ENCODE data around the gene KCNA1. TPM values are rescaled to one million over a fixed set of nuclear protein-coding genes. Genes with fewer than 3 reads are reported as not detected.
A peak's percentile ranks its signal among the peaks of the same experiment; 100 is the strongest.

KCNA1 gene
- total RNA-seq = not detected
- polyA plus RNA-seq (2013, experiment 1 of 2) = 0.25 TPM
- polyA plus RNA-seq (2013, experiment 2 of 2) = 0.08 TPM
- long read RNA-seq, experiment 1 = 0 reads
- long read RNA-seq, experiment 2 = 0 reads
- long read RNA-seq, experiment 3 = 0 reads
- long read RNA-seq, experiment 4 = 0 reads

DNA sequence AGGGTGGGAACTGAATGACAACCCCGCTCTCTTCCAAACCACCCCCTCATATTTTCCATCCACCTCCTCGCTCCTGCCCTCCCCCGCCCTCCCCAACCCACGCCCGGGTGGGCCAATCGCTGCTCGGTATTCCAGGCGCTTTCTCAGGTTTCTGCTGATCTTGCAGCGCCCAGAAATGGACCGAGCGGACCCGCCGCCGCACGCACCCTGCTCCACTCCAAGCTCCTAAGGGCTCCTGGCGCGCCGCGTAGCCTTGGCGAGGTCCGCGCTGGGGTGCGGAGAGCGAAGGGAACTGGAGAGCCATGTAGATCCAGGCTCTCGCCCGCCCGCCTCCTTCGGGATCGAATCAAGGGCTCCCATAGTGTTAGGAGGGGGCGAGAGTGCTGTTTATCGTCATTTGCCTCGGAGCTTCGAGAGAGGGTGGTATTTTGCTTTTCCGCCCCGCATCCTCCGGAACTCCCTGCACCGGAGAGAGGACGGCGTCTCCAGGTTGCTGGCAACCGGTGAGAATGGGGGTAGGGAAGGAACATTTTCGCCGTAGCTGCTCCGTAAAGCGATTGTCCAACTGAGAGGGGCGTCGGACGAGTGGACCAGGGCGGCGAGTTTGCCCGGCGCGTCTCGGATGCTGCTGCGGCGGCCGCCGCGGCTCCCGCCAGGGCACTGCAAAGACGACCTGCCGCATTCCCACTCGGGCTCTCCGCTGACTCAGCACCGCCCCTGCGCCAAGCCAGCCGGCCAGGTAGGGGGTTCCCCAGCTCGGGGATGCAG, at the start of gene KCNA1:
Gene KCNA1 (plus strand): TSS at position 172 of the 768 bp plus-strand sequence. CDS start 1,474 bp downstream, outside the sequence.
- peaks cover 5% of the 10 kb centered on the region for H3K4me1 ChIP-seq (ENCODE audit: control insufficient read depth, insufficient read depth, low read length)
- no peak within 1 kb of the TSS for H3K9ac ChIP-seq (ENCODE audit: extremely low read depth, low read length, poor library complexity, severe bottlenecking)
- H3K36me3 ChIP-seq (ENCODE audit: control insufficient read depth, insufficient read depth, low read length) = no peaks in the 10 kb centered on the region
- H3K36me3 Mint-ChIP-seq (ENCODE audit: low read depth) = peaks cover 4% of the 10 kb centered on the region
- H3K4me3 ChIP-seq (ENCODE audit: low read length) = peak within 1 kb of the TSS; percentile 61
- peaks cover 10% of the 10 kb centered on the region for H3K27me3 Mint-ChIP-seq (ENCODE audit: insufficient read depth)
- H3K4me1 Mint-ChIP-seq = peaks cover 15% of the 10 kb centered on the region
- TF ChIP-seq, protein P1, sequence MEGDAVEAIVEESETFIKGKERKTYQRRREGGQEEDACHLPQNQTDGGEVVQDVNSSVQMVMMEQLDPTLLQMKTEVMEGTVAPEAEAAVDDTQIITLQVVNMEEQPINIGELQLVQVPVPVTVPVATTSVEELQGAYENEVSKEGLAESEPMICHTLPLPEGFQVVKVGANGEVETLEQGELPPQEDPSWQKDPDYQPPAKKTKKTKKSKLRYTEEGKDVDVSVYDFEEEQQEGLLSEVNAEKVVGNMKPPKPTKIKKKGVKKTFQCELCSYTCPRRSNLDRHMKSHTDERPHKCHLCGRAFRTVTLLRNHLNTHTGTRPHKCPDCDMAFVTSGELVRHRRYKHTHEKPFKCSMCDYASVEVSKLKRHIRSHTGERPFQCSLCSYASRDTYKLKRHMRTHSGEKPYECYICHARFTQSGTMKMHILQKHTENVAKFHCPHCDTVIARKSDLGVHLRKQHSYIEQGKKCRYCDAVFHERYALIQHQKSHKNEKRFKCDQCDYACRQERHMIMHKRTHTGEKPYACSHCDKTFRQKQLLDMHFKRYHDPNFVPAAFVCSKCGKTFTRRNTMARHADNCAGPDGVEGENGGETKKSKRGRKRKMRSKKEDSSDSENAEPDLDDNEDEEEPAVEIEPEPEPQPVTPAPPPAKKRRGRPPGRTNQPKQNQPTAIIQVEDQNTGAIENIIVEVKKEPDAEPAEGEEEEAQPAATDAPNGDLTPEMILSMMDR (conservative IDR thresholded peaks at IDR 0.05) = no peak
- peaks cover 16% of the 10 kb centered on the region for H3K9me3 Mint-ChIP-seq
- peak within 1 kb of the TSS; percentile 50 for H3K4me3 Mint-ChIP-seq
- no peak within 1 kb of the TSS for H3K27ac Mint-ChIP-seq
- no peak within 1 kb of the TSS for H3K27ac ChIP-seq (ENCODE audit: low read depth, low read length)
- WGBS, 2 experiments (ENCODE audit: insufficient coverage in 1 of 2, insufficient read length in 1 of 2) = 1% methylated on average over 19 to 67 of the region's 67 CpGs
- peaks cover 100% of the 10 kb centered on the region for H3K27me3 ChIP-seq (ENCODE audit: control insufficient read depth, insufficient read depth, low read length, poor library complexity, severe bottlenecking)
- H3K9me3 ChIP-seq (ENCODE audit: control insufficient read depth, low read length) = peaks cover 9% of the 10 kb centered on the region
- peak; percentile 84 for DNase-seq

DNA sequence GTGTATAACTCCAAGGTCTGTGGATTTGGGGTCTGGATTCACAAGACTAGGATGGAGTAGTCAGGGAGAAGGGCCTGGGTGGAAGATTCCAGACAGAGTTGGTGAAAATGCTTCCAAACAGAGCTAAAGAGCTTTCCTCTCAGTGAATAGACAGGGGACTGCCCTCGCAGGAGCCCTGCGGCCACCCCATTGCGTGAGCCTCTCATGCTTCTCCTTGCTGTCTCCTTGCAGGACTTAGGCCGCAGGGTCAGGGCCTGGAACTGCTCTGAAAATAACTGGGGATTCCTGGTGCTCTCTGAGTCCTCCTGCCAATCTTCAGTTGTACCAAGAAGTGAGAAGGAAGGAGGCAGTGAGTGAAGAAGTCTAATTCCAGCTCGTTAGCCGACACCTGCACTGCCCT, 49.0 kb upstream of the KCNA1 start:
- Mint-ChIP-seq H3K36me3 (ENCODE audit: low read depth) (no peaks in the 10 kb centered on the region), H3K27me3 (ENCODE audit: insufficient read depth) (peaks cover 94% of the 10 kb centered on the region), H3K4me1 (peaks cover 9% of the 10 kb centered on the region), H3K27ac (no peak overlapping the region), H3K9me3 (no peaks in the 10 kb centered on the region), H3K4me3 (no peak overlapping the region)
- no peak for DNase-seq
- Histone ChIP-seq H3K4me3 (ENCODE audit: low read length) (no peak overlapping the region), H3K4me1 (ENCODE audit: control insufficient read depth, insufficient read depth, low read length) (no peaks in the 10 kb centered on the region), H3K9ac (ENCODE audit: extremely low read depth, low read length, poor library complexity, severe bottlenecking) (no peak overlapping the region), H3K9me3 (ENCODE audit: control insufficient read depth, low read length) (no peaks in the 10 kb centered on the region), H3K27me3 (ENCODE audit: control insufficient read depth, insufficient read depth, low read length, poor library complexity, severe bottlenecking) (peaks cover 100% of the 10 kb centered on the region), H3K36me3 (ENCODE audit: control insufficient read depth, insufficient read depth, low read length) (no peaks in the 10 kb centered on the region), H3K27ac (ENCODE audit: low read depth, low read length) (no peak overlapping the region)
- TF ChIP-seq, protein P1 (conservative IDR thresholded peaks at IDR 0.05) = no peak
- WGBS, 2 experiments (ENCODE audit: insufficient coverage in 1 of 2, insufficient read length in 1 of 2) = 90 to 95% methylated on average over 5 to 6 of the region's 6 CpGs

DNA sequence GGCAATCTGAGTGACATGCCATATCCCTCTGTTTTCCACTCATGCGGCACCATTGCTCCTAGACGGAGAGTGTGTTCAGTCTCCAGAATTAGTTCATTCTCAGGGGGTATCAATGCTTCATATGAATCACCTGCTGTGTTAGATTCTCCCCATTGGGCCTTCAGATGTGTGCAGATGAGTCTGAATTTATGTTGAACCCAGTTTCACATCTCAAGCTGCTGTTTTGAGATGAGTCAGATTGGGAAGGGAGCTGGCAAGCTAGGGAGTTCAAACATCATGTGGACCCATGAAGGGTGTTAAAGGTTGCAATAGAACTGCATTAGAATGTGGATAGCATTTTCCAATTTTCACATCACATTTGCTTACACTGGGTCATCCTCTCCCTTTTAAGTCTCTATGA, 46.9 kb upstream of the KCNA1 start:
- Histone ChIP-seq H3K36me3 (ENCODE audit: control insufficient read depth, insufficient read depth, low read length) (no peaks in the 10 kb centered on the region), H3K4me1 (ENCODE audit: control insufficient read depth, insufficient read depth, low read length) (no peaks in the 10 kb centered on the region), H3K27ac (ENCODE audit: low read depth, low read length) (no peak overlapping the region), H3K27me3 (ENCODE audit: control insufficient read depth, insufficient read depth, low read length, poor library complexity, severe bottlenecking) (peaks cover 94% of the 10 kb centered on the region), H3K9me3 (ENCODE audit: control insufficient read depth, low read length) (no peaks in the 10 kb centered on the region), H3K4me3 (ENCODE audit: low read length) (no peak overlapping the region), H3K9ac (ENCODE audit: extremely low read depth, low read length, poor library complexity, severe bottlenecking) (no peak overlapping the region)
- Mint-ChIP-seq H3K27me3 (ENCODE audit: insufficient read depth) (peaks cover 91% of the 10 kb centered on the region), H3K4me3 (no peak overlapping the region), H3K27ac (no peak overlapping the region), H3K4me1 (peaks cover 8% of the 10 kb centered on the region), H3K36me3 (ENCODE audit: low read depth) (no peaks in the 10 kb centered on the region), H3K9me3 (no peaks in the 10 kb centered on the region)
- TF ChIP-seq, protein P1 (conservative IDR thresholded peaks at IDR 0.05) = no peak
- 93 to 100% methylated on average over 2 of the region's 2 CpGs for WGBS, 2 experiments (ENCODE audit: insufficient coverage in 1 of 2, insufficient read length in 1 of 2)
- DNase-seq = no peak

Measured in endodermal cell (in vitro differentiated cells).